ENCODE data around the gene ALG5. TPM values are rescaled to one million over a fixed set of nuclear protein-coding genes. Genes with fewer than 3 reads are reported as not detected.

ALG5 gene
- total RNA-seq, 2 experiments from 2014 or later: 14.4 to 15.1 TPM

- no peak overlapping the region for H3K27ac Mint-ChIP-seq
- no peak for TF ChIP-seq CTCF (IDR thresholded peaks at IDR 0.05)
- H3K9me3 ChIP-seq (ENCODE audit: control insufficient read depth in 1 of 2, insufficient read depth in 1 of 2, low read length in 2 of 2): no peaks in the 10 kb centered on the region
- intact Hi-C loops (cut with DNase I, micrococcal nuclease): no loop called here
- H3K27ac ChIP-seq (ENCODE audit: low read depth in 1 of 2, low read length in 2 of 2): no peak overlapping the region
- ChIA-PET POLR2A (no interaction called here), CTCF (no interaction called here)
- H3K9me3 Mint-ChIP-seq: no peaks in the 10 kb centered on the region
- no peak overlapping the region for H3K4me3 ChIP-seq (ENCODE audit: low read length)
- H3K36me3 Mint-ChIP-seq (ENCODE audit: low read depth): peaks cover 96% of the 10 kb centered on the region
- H3K4me1 ChIP-seq (ENCODE audit: insufficient read depth, low read length): no peaks in the 10 kb centered on the region
- H3K36me3 ChIP-seq (ENCODE audit: insufficient read depth, low read length): peaks cover 94% of the 10 kb centered on the region
- H3K4me1 Mint-ChIP-seq (ENCODE audit: low read depth): no peaks in the 10 kb centered on the region
- no peak overlapping the region for H3K4me3 Mint-ChIP-seq
- no peaks in the 10 kb centered on the region for H3K27me3 ChIP-seq (ENCODE audit: control insufficient read depth in 1 of 2, insufficient read depth in 2 of 2, low read length in 2 of 2)
- ATAC-seq (ENCODE audit: poor library complexity) (no peak), DNase-seq (no peak)
- H3K27me3 Mint-ChIP-seq: no peaks in the 10 kb centered on the region
Observed at GRCh38 chr13:37037241-37037640, 38.1 kb upstream of the ALG5 start.

- H3K27me3 ChIP-seq (ENCODE audit: control insufficient read depth in 1 of 2, insufficient read depth in 2 of 2, low read length in 2 of 2): no peaks in the 10 kb centered on the region
- H3K9me3 Mint-ChIP-seq: no peaks in the 10 kb centered on the region
- H3K27me3 Mint-ChIP-seq: no peaks in the 10 kb centered on the region
- H3K9me3 ChIP-seq (ENCODE audit: control insufficient read depth in 1 of 2, insufficient read depth in 1 of 2, low read length in 2 of 2): no peaks in the 10 kb centered on the region
- DNase-seq: no peak
- TF ChIP-seq CTCF (IDR thresholded peaks at IDR 0.05): no peak
- POLR2A ChIA-PET: interaction anchor here (1.2 kb wide), 1 partner anchor 29 kb away, joined by 4 read pairs; the partner anchor contains the start of gene EXOSC8
- peaks cover 77% of the 10 kb centered on the region for H3K36me3 Mint-ChIP-seq (ENCODE audit: low read depth)
- intact Hi-C loops (cut with DNase I, micrococcal nuclease): no loop called here
- no peak overlapping the region for H3K4me3 ChIP-seq (ENCODE audit: low read length)
- H3K4me1 ChIP-seq (ENCODE audit: insufficient read depth, low read length): no peaks in the 10 kb centered on the region
- CTCF ChIA-PET: interaction anchor here (1.3 kb wide), 1 partner anchor 29 kb away, joined by 4 read pairs; the partner anchor contains the start of gene EXOSC8
- H3K27ac Mint-ChIP-seq: no peak overlapping the region
- no peak for ATAC-seq (ENCODE audit: poor library complexity)
- no peak overlapping the region for H3K4me3 Mint-ChIP-seq
- peaks cover 91% of the 10 kb centered on the region for H3K36me3 ChIP-seq (ENCODE audit: insufficient read depth, low read length)
- H3K4me1 Mint-ChIP-seq (ENCODE audit: low read depth): no peaks in the 10 kb centered on the region
- no peak overlapping the region for H3K27ac ChIP-seq (ENCODE audit: low read depth in 1 of 2, low read length in 2 of 2)
Observed at GRCh38 chr13:37029617-37030016, 30.5 kb upstream of the ALG5 start.

GRCh38 chr13:37027639-37028038 lies 28.5 kb upstream of the ALG5 start:
- Histone ChIP-seq H3K36me3 (ENCODE audit: insufficient read depth, low read length) (peaks cover 91% of the 10 kb centered on the region), H3K27me3 (ENCODE audit: control insufficient read depth in 1 of 2, insufficient read depth in 2 of 2, low read length in 2 of 2) (no peaks in the 10 kb centered on the region), H3K9me3 (ENCODE audit: control insufficient read depth in 1 of 2, insufficient read depth in 1 of 2, low read length in 2 of 2) (no peaks in the 10 kb centered on the region), H3K4me1 (ENCODE audit: insufficient read depth, low read length) (no peaks in the 10 kb centered on the region), H3K27ac (ENCODE audit: low read depth in 1 of 2, low read length in 2 of 2) (no peak overlapping the region), H3K4me3 (ENCODE audit: low read length) (no peak overlapping the region)
- no peaks in the 10 kb centered on the region for H3K27me3 Mint-ChIP-seq
- ATAC-seq (ENCODE audit: poor library complexity): no peak
- DNase-seq: no peak
- intact Hi-C loops (cut with DNase I, micrococcal nuclease): no loop called here
- H3K4me3 Mint-ChIP-seq: no peak overlapping the region
- H3K27ac Mint-ChIP-seq: no peak overlapping the region
- H3K4me1 Mint-ChIP-seq (ENCODE audit: low read depth): no peaks in the 10 kb centered on the region
- POLR2A ChIA-PET: no interaction called here
- H3K9me3 Mint-ChIP-seq: no peaks in the 10 kb centered on the region
- CTCF ChIA-PET: interaction anchor here (1.2 kb wide), 1 partner anchor 10 kb away, joined by 3 read pairs; no protein-coding TSS in a partner anchor
- no peak for TF ChIP-seq CTCF (IDR thresholded peaks at IDR 0.05)
- peaks cover 77% of the 10 kb centered on the region for H3K36me3 Mint-ChIP-seq (ENCODE audit: low read depth)
